AML-193 (cell line): ENCODE data around the gene CDC26.
A peak's percentile ranks its signal among the peaks of the same experiment; 100 is the strongest.
"Not testable (repeated sequence)": the region's sequence is repeated elsewhere in the genome, so short reads cannot be mapped to it uniquely, and the experiment has no call there.

ENCODE experiments used
- DNase-seq, 2 experiments: peaks; one replicate each; lab custom pipeline; 2025; lab: John Stamatoyannopoulos, UW

Gene CDC26

DNA sequence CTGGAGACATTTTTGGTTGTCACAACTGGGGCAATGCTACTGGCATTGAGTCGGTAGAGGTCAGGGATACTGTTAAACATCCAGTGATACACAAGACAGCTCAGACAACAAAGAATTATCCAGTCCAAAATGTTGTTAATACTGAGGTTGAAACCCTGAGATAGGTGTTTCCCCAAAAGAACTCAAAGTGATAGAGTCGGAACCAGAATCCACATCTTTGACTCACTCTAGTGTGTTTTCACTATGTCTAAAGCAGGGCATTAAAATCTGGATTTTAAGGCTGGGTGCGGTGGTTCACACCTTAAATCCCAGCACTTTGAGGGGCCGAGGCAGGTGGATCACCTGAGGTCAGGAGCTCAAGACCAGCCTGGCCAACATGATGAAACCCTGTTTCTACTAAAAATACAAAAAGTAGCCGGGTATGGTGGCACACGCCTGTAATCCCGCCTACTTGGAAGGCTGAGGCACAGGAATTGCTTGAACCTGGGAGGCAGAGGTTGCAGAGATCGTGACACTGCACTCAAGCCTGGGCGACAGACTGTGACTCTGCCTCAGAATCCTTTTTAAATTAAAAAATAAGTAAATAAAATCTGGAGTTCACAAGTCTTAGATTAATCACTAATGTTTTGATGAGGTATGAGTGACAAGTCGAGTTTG lies 37.0 kb downstream of the CDC26 start:
- DNase-seq: no peak

DNA sequence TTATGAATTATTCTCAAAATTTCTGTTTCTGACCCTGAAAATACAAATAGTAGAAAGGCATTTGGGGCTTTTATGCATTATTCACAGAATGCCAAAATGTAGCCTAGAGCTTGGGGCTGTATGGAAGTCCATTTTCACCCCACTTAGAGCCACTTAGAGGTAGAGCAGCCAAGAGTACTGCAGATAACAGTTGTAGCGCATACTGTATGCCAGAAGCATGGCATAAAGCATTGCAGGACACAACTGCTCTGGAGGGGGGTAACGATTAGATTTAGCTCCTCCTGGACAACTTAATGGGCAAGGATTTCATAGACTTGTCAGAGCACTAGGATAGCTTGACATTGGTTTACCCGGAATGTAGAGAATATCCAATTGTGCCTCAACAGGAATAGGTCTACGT lies 38.3 kb downstream of the CDC26 start:
- no peak for DNase-seq

GRCh38 chr9:113235701-113236255 lies 39.6 kb downstream of the CDC26 start:
- DNase-seq: not testable (repeated sequence)

GRCh38 chr9:113231701-113232100 lies 43.7 kb downstream of the CDC26 start:
- no peak for DNase-seq

- DNase-seq: no peak
Measured at GRCh38 chr9:113228130-113228665, 47.2 kb downstream of the CDC26 start.

- no peak for DNase-seq
Measured at GRCh38 chr9:113227436-113227835, 47.9 kb downstream of the CDC26 start.

GRCh38 chr9:113223963-113224362 lies 51.4 kb downstream of the CDC26 start:
- DNase-seq: no peak

- DNase-seq: peak in 1 of 2 experiments; percentile 26
Measured at GRCh38 chr9:113222482-113222841, 52.9 kb downstream of the CDC26 start.

GRCh38 chr9:113221800-113222481 lies 53.4 kb downstream of the CDC26 start:
- DNase-seq: no peak

DNA sequence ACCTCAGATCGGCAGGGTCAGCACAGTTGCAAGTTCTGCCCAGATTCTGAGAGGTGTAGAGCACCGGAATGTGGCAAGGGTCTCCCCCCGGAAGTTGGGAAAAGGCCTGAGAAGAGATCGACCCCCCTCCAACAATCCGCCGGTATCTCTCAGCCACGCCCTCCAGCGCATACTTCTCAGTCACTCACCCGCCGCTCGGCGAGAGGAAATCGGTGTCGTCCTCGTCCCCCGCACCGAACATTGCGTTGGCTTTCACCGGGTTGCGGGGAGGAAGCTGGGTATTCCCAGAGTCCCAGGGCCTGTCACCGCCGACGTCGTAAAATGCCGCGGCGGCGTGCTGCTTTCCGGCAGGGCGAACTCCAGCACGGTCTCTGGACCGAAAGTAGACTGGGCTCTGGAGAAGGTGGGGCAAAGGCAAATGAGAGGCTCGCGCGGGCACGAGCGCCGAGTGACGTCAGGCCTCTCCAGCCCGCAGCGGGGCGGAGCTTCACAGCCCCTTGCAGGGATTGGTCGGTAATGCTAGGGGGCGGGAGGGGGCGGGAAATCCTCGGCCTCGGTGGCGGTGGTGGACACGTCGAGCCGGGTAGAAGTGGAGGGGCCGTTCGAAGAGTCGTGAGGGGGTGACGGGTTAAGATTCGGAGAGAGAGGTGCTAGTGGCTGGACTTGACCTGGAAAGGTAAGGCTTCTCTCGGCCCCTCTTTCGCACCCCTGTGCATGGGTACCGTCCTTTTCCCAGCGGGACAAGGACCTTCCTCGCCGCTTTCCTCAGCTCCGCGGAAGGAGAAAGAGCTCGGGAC lies 54.2 kb downstream of the CDC26 start, which contains the start of the genes FKBP15 and SLC31A1:
FKBP15 (minus strand) TSS at position 275 of the 797 bp plus-strand sequence; CDS start at position 241, 34 bp downstream.
SLC31A1 (plus strand) TSS at position 542 of the 797 bp plus-strand sequence. CDS start 34,605 bp downstream, outside the sequence.
- peak; percentile 92 to 95 for DNase-seq

DNA sequence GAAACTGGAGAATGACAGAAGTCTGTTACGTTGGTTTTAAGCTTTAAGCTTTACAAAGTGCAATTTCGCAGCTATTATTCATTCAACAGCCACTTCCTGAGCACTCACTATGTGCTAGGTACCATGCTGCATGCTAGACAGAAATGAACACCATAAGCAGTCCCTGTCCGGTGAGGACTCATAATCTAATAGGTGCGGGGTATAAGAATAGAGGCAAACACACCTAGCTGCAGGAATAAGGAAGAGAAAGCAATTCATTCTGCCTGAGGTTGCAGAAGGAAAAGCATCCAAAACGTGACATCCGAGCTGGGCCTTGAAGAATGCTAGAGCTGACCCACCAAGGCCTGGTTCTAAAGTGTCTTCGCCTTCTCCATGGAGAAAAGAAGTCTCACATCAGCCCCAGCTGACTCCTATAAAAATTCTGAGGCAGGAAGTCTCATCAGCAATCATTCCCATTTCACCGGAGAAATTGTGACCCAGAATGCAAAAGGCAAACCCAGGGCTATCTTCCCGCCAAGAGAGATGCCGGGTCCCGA lies 54.8 kb downstream of the CDC26 start:
- no peak for DNase-seq

DNA sequence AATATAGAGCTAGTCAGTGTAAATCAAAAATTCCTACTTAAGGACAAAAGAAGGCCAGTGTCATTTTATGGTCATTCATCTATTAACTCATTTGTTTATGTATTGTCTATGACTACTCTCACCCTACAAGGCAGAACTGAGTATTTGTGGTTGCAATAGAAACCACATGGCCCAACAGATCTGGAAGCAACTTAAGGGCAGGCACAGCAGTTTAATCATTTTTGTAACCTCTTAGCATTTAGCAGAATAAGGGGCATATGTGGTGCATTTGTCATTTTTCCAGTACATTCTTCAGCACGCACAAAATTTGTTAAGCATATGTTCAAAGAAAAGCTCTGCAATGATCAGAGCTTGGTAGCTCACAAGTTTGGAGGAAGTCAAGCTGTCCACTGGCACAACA lies 55.4 kb downstream of the CDC26 start:
- DNase-seq: peak; percentile 41

- peak; percentile 65 to 71 for DNase-seq
Measured at GRCh38 chr9:113219186-113219936, 56.0 kb downstream of the CDC26 start.
